Activated CD8-positive, alpha-beta memory T cell treated with anti-CD3 and anti-CD28 coated beads for 4 hours (primary cell): ENCODE measurements around the gene MYO5B.
"Not testable (repeated sequence)": the region's sequence is repeated elsewhere in the genome, so short reads cannot be mapped to it uniquely, and the experiment has no call there.

Source experiments
- DNase-seq, 2 donors: peaks; one replicate each; pipeline ENCODE4 v3.0.0-alpha.2; 2020; ENCODE audit warnings: low read depth in 2 of 2

Gene MYO5B

DNA sequence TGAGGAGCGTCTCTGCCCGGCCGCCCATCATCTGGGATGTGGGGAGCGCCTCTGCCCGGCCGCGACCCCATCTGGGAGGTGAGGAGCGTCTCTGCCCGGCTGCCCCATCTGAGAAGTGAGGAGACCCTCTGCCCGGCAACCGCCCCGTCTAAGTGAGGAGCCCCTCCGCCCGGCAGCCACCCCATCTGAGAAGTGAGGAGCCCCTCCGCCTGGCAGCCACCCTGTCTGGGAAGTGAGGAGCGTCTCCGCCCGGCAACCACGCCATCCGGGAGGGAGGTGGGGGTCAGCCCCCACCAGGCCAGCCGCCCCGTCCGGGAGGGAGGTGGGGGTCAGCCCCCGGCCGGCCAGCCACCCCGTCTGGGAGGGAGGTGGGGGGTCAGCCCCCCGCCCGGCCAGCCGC lies 395.1 kb downstream of the MYO5B start:
- not testable (repeated sequence) for DNase-seq

- no peak for DNase-seq
These were observed 396.9 kb downstream of the MYO5B start for GRCh38 chr18:49798001-49798400.

- no peak for DNase-seq
These were observed 399.1 kb downstream of the MYO5B start for GRCh38 chr18:49795612-49796552.

GRCh38 chr18:49794743-49795142 lies 400.2 kb downstream of the MYO5B start:
- no peak for DNase-seq

- not testable (repeated sequence) for DNase-seq
These were observed 405.3 kb downstream of the MYO5B start for GRCh38 chr18:49789560-49790134.

DNA sequence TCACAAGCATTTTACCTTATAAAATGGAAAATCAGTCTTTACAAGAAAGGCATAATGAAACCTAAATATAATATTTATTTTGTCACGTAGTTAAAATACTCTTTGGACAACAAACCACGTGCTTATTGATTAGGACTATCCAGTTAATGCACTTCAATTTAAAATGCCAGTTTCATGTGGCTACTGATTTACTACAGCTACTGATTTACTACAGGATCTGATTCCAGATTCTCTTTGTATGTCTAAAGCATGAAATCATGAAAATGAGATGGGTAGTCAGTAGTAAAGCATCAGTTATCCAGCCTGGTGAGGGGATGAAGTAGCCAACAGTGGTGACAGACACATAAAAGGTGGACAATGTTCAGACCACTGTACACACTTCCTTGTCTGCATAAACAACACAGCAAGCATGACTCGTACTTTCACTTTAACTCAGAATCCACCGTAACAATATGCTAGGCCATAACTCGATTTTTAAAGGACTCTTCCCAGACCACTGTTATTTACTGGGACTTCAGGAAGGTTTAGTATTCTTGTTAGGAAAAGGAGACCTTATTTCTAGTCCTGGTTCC lies 406.5 kb downstream of the MYO5B start:
- DNase-seq, result no peak

DNA sequence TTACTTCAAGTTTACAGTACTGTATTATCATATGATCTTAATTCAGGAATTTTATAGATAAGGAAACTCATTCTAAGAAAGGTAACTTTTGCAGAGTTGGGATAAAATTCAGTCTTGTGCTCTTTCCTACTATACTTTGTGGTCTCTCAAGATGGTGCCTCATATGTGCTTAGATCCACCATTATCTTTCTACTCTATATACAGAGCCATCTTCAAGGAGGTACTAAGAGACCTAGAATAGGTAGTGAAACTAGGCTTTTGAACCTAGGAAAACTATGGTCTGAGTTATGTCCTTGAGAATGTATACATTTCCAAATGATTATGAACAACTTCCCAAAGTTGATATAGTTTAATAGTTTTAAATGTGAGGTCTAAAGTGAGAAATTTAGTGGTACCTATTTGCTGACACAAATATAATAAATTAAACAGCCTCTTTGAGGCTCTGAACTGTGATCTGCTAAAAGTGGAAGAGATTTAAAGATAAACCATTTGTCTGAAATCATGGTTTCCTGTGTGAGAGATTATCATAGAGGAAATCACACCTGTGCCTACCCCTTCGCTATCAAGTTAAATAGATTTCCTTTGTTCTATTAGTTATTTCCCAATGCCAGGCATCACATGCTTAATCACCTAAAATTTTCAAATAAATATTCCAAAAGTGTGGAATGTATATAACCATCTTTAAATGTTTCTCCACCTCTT lies 408.8 kb downstream of the MYO5B start:
- no peak for DNase-seq

- no peak for DNase-seq
These were observed 410.3 kb downstream of the MYO5B start for GRCh38 chr18:49784427-49785185.

DNA sequence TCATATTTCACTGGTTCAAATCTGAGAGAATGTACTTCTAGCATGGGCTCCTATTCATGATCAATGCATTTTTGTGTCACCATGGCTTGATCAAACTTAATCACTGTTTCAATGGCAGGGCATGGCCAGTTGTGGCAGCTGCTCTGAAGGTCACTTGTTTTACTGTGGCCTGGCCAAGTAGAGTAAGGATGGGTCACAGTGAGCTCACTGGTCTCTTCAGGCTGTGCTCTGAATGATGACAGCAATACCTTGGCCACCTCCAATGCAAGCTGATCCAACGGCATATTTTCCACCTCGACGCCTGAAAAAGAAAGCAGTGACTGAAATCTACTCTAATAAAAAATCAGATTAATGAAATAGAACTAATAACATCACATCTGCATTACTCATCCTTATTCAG lies 411.3 kb downstream of the MYO5B start:
- not testable (repeated sequence) for DNase-seq

GRCh38 chr18:49778826-49779465 lies 416.0 kb downstream of the MYO5B start:
- DNase-seq, result no peak
